Activated gamma-delta T cell treated with anti-CD3 and anti-CD28 coated beads, Interleukin-2, amount 50 U/mL, for 16 hours (primary cell): ENCODE results near the gene TARS2.

ENCODE experiments used
- DNase-seq: peaks from one replicate; pipeline ENCODE4 v3.0.0-alpha.2; 2020; ENCODE audit warnings: low read depth

The TARS2 gene

GRCh38 chr1:150555971-150556865 is 69.0 kb downstream of the TARS2 start:
- no peak for DNase-seq

- no peak for DNase-seq
These were observed 69.9 kb downstream of the TARS2 start for GRCh38 chr1:150557065-150557600.
